NCI-H748 (cell line): ENCODE data around the gene PAQR6.

Experiments used
- DNase-seq: peaks from one replicate; lab custom pipeline; 2025; ENCODE audit not compliant: unreplicated experiment; lab: John Stamatoyannopoulos, UW

Gene PAQR6

GRCh38 chr1:156266051-156266450 is 18.2 kb upstream of the PAQR6 start:
- no peak for DNase-seq

DNA sequence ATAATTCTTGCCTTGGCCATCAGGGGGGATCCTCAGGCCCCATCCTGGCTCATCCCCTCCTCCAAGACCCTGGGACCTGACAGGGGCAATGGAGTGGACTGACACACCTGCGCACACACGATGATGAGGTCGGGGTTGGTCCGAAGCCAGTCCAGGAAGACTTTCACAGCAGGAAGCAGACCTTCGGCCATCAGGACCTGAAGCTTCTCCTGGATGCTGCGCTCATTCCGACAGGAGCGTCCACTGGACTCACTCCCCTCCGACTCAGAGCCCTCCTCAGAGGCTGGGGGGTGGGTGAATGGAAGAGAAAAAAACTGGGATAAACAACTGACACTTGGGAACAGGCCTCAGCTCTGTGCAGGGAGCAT is 15.4 kb upstream of the PAQR6 start:
- DNase-seq: no peak

- no peak for DNase-seq
Observed at GRCh38 chr1:156262461-156263287, 14.8 kb upstream of the PAQR6 start.

DNA sequence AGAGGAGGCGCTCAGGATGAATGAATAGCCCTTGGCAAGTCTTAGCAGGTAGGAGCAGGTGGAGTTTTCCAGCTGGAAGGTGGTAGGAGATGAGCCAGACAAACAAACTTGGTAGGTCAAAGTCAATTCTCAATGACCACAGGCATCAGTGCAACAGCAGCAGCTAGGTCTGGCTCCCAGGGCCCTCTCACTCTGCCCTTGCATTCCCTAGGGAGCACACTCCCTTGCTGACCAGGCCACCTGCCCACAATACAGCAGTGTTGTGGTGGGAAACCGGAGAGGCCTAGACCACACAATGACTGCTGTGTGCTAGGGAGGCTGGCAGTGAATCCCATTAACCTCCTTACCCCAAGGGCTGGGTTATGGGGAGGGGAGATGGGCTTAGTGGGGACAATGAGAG is 13.0 kb upstream of the PAQR6 start:
- no peak for DNase-seq

GRCh38 chr1:156259805-156260204 is 11.9 kb upstream of the PAQR6 start:
- DNase-seq: no peak

GRCh38 chr1:156258859-156259258 is 11.0 kb upstream of the PAQR6 start:
- DNase-seq: no peak

DNA sequence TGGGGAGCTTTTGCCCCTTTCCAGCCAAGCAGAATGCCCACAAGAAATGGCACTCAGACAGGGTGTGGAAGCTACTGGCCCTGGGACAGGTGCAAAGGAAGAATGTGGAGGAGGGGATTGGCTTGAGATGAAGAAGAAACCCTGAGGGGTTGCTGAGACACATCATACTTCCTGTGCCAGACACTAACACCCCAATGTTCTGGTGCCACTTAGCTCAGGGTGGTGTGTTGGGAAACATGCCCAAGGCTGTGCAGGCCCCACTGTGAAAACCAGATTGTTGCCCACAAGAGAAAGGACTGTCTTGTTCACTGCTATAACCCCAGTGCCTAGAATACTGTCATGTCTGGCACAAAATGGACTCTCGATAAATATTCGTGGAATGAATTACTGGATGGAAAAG is 9.9 kb upstream of the PAQR6 start:
- no peak for DNase-seq

GRCh38 chr1:156253634-156254033 is 5.8 kb upstream of the PAQR6 start:
- DNase-seq: no peak

- no peak for DNase-seq
Observed at GRCh38 chr1:156251527-156251926, 3.7 kb upstream of the PAQR6 start.

DNA sequence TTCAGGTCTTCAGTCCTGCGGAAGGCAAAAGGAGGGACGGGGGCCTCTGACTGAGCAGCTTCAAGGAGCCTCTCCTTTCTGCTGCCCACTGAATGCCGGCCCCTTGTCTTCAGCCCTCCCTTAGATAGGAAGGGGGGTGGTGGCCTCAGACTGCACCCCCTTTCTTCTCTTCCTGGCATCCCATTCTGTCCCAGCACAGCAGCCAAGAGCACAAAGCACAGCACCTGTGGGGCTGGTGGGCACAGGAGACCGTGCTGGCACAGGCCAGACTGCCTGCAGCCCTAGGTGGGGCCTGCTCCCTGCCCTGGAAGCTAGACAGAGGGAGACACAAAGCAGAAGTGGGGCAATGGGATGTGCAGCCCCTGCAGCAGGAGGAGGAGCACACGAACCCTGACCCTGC is 1.7 kb upstream of the PAQR6 start:
- no peak for DNase-seq

- no peak for DNase-seq
Observed at GRCh38 chr1:156248323-156248683, 447 bp upstream of the PAQR6 start.

- peak; percentile 10 for DNase-seq
Observed at GRCh38 chr1:156246781-156247459, 936 bp downstream of the PAQR6 start.

- DNase-seq: no peak
Observed at GRCh38 chr1:156246241-156246780, 1.5 kb downstream of the PAQR6 start.

DNA sequence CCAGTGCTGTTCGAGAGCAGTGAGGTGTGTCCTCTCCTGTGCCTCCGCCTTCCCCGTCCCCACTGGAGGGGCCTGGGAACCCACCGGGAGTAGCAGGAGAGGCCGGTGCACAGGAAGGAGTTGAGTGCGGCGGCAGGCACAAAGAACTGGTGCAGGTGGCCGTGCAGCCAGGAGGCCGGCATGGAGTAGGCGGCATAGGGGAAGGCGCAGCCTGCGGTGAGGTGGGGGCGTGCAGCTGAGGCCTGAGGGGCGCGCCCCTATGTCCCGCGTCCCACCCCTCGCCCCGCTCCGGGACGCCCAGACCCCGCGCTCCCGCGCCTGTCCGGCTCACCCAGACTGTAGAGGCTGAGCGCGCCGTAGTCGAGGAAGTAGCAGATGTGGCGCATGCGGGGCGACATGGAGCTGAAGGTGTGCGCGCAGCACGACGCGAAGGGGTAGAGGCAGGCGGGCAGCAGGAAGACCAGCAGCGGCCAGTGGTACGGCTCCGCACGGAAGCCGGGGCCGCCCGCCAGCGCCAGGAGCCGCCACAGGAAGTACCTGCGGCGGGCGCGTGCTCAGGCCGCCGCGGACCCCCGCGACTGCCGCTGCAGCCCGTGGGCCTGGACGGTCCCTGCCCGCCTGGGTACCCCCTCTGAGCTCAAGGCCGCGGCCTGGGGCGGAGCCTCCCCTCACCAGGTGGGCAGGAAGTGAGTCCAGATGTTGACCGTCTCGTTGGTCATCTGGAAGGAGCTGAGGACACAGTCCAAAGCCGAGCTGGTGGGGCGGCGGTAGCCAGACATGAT is 2.2 kb downstream of the PAQR6 start:
- peak; percentile 73 for DNase-seq

- DNase-seq: no peak
Observed at GRCh38 chr1:156244712-156245111, 3.1 kb downstream of the PAQR6 start.

DNA sequence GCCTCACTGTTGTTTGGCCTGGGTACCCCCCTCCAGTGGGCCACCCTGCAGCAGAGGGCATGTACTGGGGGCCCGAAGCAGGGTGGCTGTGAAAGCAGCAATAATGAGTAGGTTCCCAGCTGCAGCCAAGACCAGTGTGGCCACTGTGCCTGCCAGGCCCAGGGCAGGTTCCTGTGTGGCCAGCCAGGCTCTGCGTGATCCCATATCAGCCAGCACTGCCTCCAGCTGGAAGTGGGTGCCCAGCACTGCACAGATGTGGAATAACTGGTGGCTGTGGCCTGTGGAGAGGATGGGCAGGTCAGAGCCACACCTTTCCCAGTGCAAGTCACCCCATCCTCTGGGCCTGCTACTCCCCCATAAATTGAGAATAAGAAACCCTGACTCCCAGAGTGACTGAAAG is 3.7 kb downstream of the PAQR6 start:
- DNase-seq: no peak

- no peak for DNase-seq
Observed at GRCh38 chr1:156242738-156243137, 5.1 kb downstream of the PAQR6 start.

GRCh38 chr1:156241926-156242325 is 5.9 kb downstream of the PAQR6 start, which contains the start of gene BGLAP:
BGLAP (plus strand) TSS chr1:156242184; CDS start chr1:156242232, 48 bp downstream.
- no peak for DNase-seq

DNA sequence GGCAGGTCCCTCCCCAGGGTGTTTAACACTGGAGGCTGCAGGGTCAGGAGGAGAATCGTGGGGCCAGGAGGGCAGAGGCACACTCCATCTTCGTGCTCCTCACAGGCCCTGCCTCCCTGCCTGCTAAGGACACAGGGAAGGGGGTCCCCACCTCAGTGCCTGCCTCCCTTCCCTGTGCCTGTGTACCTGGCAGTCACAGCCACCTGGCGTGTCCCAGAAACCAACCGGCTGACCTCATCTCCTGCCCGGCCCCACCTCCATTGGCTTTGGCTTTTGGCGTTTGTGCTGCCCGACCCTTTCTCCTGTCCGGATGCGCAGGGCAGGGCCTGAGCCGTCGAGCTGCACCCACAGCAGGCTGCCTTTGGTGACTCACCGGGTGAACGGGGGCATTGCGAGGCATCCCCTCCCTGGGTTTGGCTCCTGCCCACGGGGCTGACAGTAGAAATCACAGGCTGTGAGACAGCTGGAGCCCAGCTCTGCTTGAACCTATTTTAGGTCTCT is 6.5 kb downstream of the PAQR6 start:
- DNase-seq: no peak

GRCh38 chr1:156238248-156238647 is 9.6 kb downstream of the PAQR6 start:
- DNase-seq: no peak

- no peak for DNase-seq
Observed at GRCh38 chr1:156236164-156236563, 11.7 kb downstream of the PAQR6 start.
